ENCODE measurements around the gene MRC2.

MRC2 gene

GRCh38 chr17:62714016-62714777, 86.7 kb downstream of the MRC2 start:
- no peak for DNase-seq (ENCODE audit: low read depth)

GRCh38 chr17:62715882-62716390, 88.5 kb downstream of the MRC2 start:
- H3K4me3 ChIP-seq (ENCODE audit: low read depth, low read length): no peak overlapping the region
- TF ChIP-seq CTCF (IDR thresholded peaks at IDR 0.05; ENCODE audit: control insufficient read depth, extremely low read depth, insufficient read depth): no peak
- no peak for DNase-seq (ENCODE audit: low read depth)

More at GRCh38 chr17:62714016-62714777, 86.7 kb downstream of the MRC2 start:
- TF ChIP-seq CTCF (IDR thresholded peaks at IDR 0.05; ENCODE audit: control insufficient read depth, extremely low read depth, insufficient read depth): no peak
- no peak overlapping the region for H3K4me3 ChIP-seq (ENCODE audit: low read depth, low read length)

DNA sequence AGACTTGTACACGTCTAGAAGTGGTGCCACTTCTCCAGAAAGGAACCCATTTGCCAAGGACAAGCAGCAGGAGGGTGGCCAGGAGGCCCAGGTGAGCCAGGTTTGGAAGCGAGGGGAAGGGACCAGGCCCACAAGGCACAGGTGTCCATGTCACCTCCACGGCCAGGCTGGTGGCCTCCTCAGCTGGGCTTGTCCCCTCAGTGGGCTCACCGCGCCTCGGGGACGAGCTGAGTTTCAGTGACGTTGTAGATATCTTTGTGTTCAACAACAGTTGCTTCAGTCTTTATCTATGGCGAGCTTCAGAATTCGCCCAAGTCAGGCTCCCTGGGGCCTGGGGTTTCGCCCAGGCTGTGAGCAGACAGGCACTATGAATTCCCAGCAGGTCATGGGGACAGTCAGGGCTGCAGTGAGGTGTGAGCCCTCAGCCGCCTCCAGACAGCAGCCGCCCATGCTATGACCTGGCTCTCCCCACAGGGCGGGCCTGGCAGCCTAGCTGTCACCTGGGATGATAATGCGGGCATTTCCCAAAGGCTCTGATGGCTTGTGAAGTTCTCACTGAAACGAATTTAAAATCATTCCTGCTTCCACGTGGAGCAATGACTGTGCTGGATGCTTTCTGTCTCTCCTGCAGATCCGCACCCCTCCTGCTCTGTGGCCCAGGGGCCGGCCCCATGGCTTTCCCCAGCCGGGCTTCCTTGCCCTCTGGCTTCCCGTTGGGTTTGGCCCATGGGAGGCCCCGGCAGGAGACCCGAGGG, 89.5 kb downstream of the MRC2 start:
- no peak overlapping the region for H3K4me3 ChIP-seq (ENCODE audit: low read depth, low read length)
- DNase-seq (ENCODE audit: low read depth): no peak
- TF ChIP-seq CTCF (IDR thresholded peaks at IDR 0.05; ENCODE audit: control insufficient read depth, extremely low read depth, insufficient read depth): no peak

DNA sequence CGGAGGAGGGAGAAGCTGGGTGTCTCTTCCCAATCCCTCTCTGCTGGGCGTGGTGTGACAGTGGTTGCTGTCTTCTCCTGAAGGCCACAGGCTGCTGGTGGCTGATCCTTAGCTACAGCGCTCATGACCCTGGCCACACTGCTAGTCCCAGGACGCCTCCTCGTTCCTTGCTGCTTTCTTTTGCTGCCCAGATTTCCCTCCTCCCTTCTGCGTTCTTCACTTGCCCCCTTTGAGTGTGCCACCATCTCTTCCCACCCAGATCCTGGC, 90.1 kb downstream of the MRC2 start:
- TF ChIP-seq CTCF (IDR thresholded peaks at IDR 0.05; ENCODE audit: control insufficient read depth, extremely low read depth, insufficient read depth): no peak
- H3K4me3 ChIP-seq (ENCODE audit: low read depth, low read length): no peak overlapping the region
- no peak for DNase-seq (ENCODE audit: low read depth)

GRCh38 chr17:62717889-62718288, 90.4 kb downstream of the MRC2 start:
- TF ChIP-seq CTCF (IDR thresholded peaks at IDR 0.05; ENCODE audit: control insufficient read depth, extremely low read depth, insufficient read depth): no peak
- H3K4me3 ChIP-seq (ENCODE audit: low read depth, low read length): no peak overlapping the region

GRCh38 chr17:62718429-62718828, 91.0 kb downstream of the MRC2 start:
- no peak for DNase-seq (ENCODE audit: low read depth)
- no peak overlapping the region for H3K4me3 ChIP-seq (ENCODE audit: low read depth, low read length)
- TF ChIP-seq CTCF (IDR thresholded peaks at IDR 0.05; ENCODE audit: control insufficient read depth, extremely low read depth, insufficient read depth): no peak

More at GRCh38 chr17:62717889-62718288, 90.4 kb downstream of the MRC2 start:
- no peak for DNase-seq (ENCODE audit: low read depth)

All from LNCaP clone FGC (cell line).